Kidney (tissue), 14 donors: Measurements from ENCODE around the gene MARVELD1. TPM values are rescaled to one million over a fixed set of nuclear protein-coding genes. Genes with fewer than 3 reads are reported as not detected.
A peak's percentile ranks its signal among the peaks of the same experiment; 100 is the strongest.

Experiments used
- DNase-seq, 5 donors: peaks; one replicate each; pipeline ENCODE4 v3.0.0-alpha.2; 2013 to 2020
- FAIRE-seq: peaks from 2 replicates; lab custom pipeline; 2012; peaks lifted over from hg19 to GRCh38; lab: Jason Lieb, UNC
- H3K27ac ChIP-seq, 2 donors: one replicate each; pipeline ENCODE4 v1.7.0; 2013; ENCODE audit warnings: low read depth in 2 of 2, low read length in 2 of 2, inconsistent platforms in 1 of 2
- H3K27me3 ChIP-seq: one replicate; pipeline ENCODE4 v1.7.1; 2013; ENCODE audit warnings: low read length, inconsistent platforms; ENCODE audit not compliant: control insufficient read depth, insufficient read depth
- H3K36me3 ChIP-seq, 3 donors: one replicate each; pipeline versions ENCODE4 v1.7.0 to v1.7.1; 2013; ENCODE audit warnings: low read length in 3 of 3, control low read depth in 1 of 3, inconsistent platforms in 1 of 3; ENCODE audit not compliant: insufficient read depth in 3 of 3, control insufficient read depth in 2 of 3
- H3K4me1 ChIP-seq, 3 donors: one replicate each; pipeline versions ENCODE4 v1.7.0 to v1.7.1; 2013; ENCODE audit warnings: low read length in 3 of 3, inconsistent platforms in 1 of 3, low read depth in 1 of 3; ENCODE audit not compliant: control insufficient read depth in 2 of 3, insufficient read depth in 2 of 3
- H3K4me3 ChIP-seq, 3 donors: one replicate each; pipeline versions ENCODE4 v1.7.0 to v1.8.1; 2013; ENCODE audit warnings: low read length in 3 of 3, control low read depth in 1 of 3, inconsistent platforms in 1 of 3
- H3K9ac ChIP-seq, 3 donors: one replicate each; pipeline versions ENCODE4 v1.7.0 to v1.7.1; 2013; ENCODE audit warnings: low read length in 3 of 3, control low read depth in 1 of 3, inconsistent platforms in 1 of 3
- H3K9me3 ChIP-seq, 3 donors: one replicate each; pipeline versions ENCODE4 v1.7.0 to v1.7.1; 2013; ENCODE audit warnings: low read length in 3 of 3, control low read depth in 1 of 3, inconsistent platforms in 1 of 3; ENCODE audit not compliant: control insufficient read depth in 2 of 3, insufficient read depth in 1 of 3
- CTCF ChIP-seq: IDR thresholded peaks from 3 replicates; pipeline ENCODE4 v1.5.1; 2012; ENCODE audit warnings: mild to moderate bottlenecking, moderate library complexity, borderline replicate concordance; ENCODE audit not compliant: insufficient read depth; ENCODE audit errors: extremely low read depth
- intact Hi-C: fragments of 100-400 bp; cut with DNase I; formaldehyde crosslinking; loops from one replicate; pipeline ENCODE4 v1.11.1; 2022
- polyA plus RNA-seq: library from polyadenylated mRNA; stranded (reverse); fragments of 350-450 nt; fragmentation: Illumina TruSeq; extraction: RNeasy Lipid Tissue Mini Kit (QIAGEN cat#74804); gene quantifications from one replicate; pipeline ENCODE4 v1.2.3, GENCODE V29; 2014; ENCODE audit warnings: low read depth, low replicate concordance; ENCODE audit not compliant: insufficient read depth
- total RNA-seq: library from RNA; stranded (reverse); fragmentation: NEBNext Ultra II Directional; extraction: Animal tissue kit (Norgen Biotek cat#: 25700); gene quantifications from one replicate; pipeline ENCODE4 v1.2.1, GENCODE V29; 2021
- donor health status: control.
- donor health status: control.
- donor health status: control.
- donor health status: control.
- donor health status: control.
- donor health status: DM: yes; HTN: yes; CAD: no.
- donor health status: Normal renal cell carcinoma (clear cell type).

Gene MARVELD1
- total and polyA plus RNA-seq, 2 donors from 2014 or later: 8.3 to 43.2 TPM

- H3K27ac ChIP-seq: no peak overlapping the region
- no peak for FAIRE-seq
- H3K36me3 ChIP-seq: no peaks in the 10 kb centered on the region
- peaks cover 0 to 11% (median 0%) of the 10 kb centered on the region in 3 donors for H3K4me1 ChIP-seq
- DNase-seq: no peak
- H3K9ac ChIP-seq: no peak overlapping the region
- H3K27me3 ChIP-seq: no peaks in the 10 kb centered on the region
- intact Hi-C loops: no loop called here
- no peaks in the 10 kb centered on the region for H3K9me3 ChIP-seq
- H3K4me3 ChIP-seq: no peak overlapping the region
- TF ChIP-seq CTCF: no peak
These were observed 4.6 kb downstream of the MARVELD1 start for GRCh38 chr10:97718178-97718577.

- H3K9me3 ChIP-seq: no peaks in the 10 kb centered on the region
- H3K27ac ChIP-seq: no peak overlapping the region
- H3K4me1 ChIP-seq: peaks cover 0 to 11% (median 0%) of the 10 kb centered on the region in 3 donors
- DNase-seq: peak in 2 of 5 donors; percentile 17 to 92
- H3K9ac ChIP-seq: no peak overlapping the region
- H3K36me3 ChIP-seq: no peaks in the 10 kb centered on the region
- no peak for FAIRE-seq
- no peaks in the 10 kb centered on the region for H3K27me3 ChIP-seq
- no peak for TF ChIP-seq CTCF
- no peak overlapping the region for H3K4me3 ChIP-seq
- intact Hi-C loops: no loop called here
These were observed 5.2 kb downstream of the MARVELD1 start for GRCh38 chr10:97718659-97719142.

- Histone ChIP-seq H3K27ac (no peak overlapping the region), H3K4me1 (peaks cover 0 to 9% (median 0%) of the 10 kb centered on the region in 3 donors), H3K9me3 (no peaks in the 10 kb centered on the region), H3K36me3 (no peaks in the 10 kb centered on the region), H3K4me3 (no peak overlapping the region), H3K27me3 (no peaks in the 10 kb centered on the region), H3K9ac (no peak overlapping the region)
- FAIRE-seq (no peak), DNase-seq (no peak)
- no peak for TF ChIP-seq CTCF
- intact Hi-C loops: no loop called here
These were observed 6.1 kb downstream of the MARVELD1 start for GRCh38 chr10:97719602-97720001.
